ENCODE measurements around the gene IQUB.
"Not testable (repeated sequence)": the region's sequence is repeated elsewhere in the genome, so short reads cannot be mapped to it uniquely, and the experiment has no call there.

Gene IQUB

GRCh38 chr7:123499211-123499970 is 35.0 kb downstream of the IQUB start:
- in situ Hi-C loops (cut with MboI; ENCODE audit: low pct_unique_long_range_greater_than_20kb, low sequenced_read_pairs), result no loop called here
- DNase-seq, result no peak

- no peak for DNase-seq
- in situ Hi-C loops (cut with MboI; ENCODE audit: low pct_unique_long_range_greater_than_20kb, low sequenced_read_pairs), result no loop called here
Observed at GRCh38 chr7:123498601-123499000, 35.8 kb downstream of the IQUB start.

- in situ Hi-C loops (cut with MboI; ENCODE audit: low pct_unique_long_range_greater_than_20kb, low sequenced_read_pairs), result no loop called here
- no peak for DNase-seq
Observed at GRCh38 chr7:123498031-123498430, 36.4 kb downstream of the IQUB start.

GRCh38 chr7:123494193-123494796 is 40.1 kb downstream of the IQUB start:
- in situ Hi-C loops (cut with MboI; ENCODE audit: low pct_unique_long_range_greater_than_20kb, low sequenced_read_pairs), result no loop called here
- DNase-seq, result peak; percentile 48

GRCh38 chr7:123492485-123492884 is 41.9 kb downstream of the IQUB start:
- in situ Hi-C loops (cut with MboI; ENCODE audit: low pct_unique_long_range_greater_than_20kb, low sequenced_read_pairs), result no loop called here
- DNase-seq, result no peak

- in situ Hi-C loops (cut with MboI; ENCODE audit: low pct_unique_long_range_greater_than_20kb, low sequenced_read_pairs), result no loop called here
- DNase-seq, result no peak
Observed at GRCh38 chr7:123485721-123486120, 48.7 kb downstream of the IQUB start.

- in situ Hi-C loops (cut with MboI; ENCODE audit: low pct_unique_long_range_greater_than_20kb, low sequenced_read_pairs), result no loop called here
- DNase-seq, result no peak
Observed at GRCh38 chr7:123485187-123485586, 49.2 kb downstream of the IQUB start.

GRCh38 chr7:123484199-123484598 is 50.2 kb downstream of the IQUB start:
- in situ Hi-C loops (cut with MboI; ENCODE audit: low pct_unique_long_range_greater_than_20kb, low sequenced_read_pairs), result no loop called here
- DNase-seq, result no peak

GRCh38 chr7:123480107-123480506 is 54.3 kb downstream of the IQUB start:
- no peak for DNase-seq
- in situ Hi-C loops (cut with MboI; ENCODE audit: low pct_unique_long_range_greater_than_20kb, low sequenced_read_pairs), result no loop called here

- in situ Hi-C loops (cut with MboI; ENCODE audit: low pct_unique_long_range_greater_than_20kb, low sequenced_read_pairs); DNase-seq: not testable (repeated sequence)
Observed at GRCh38 chr7:123478056-123478455, 56.3 kb downstream of the IQUB start.

- in situ Hi-C loops (cut with MboI; ENCODE audit: low pct_unique_long_range_greater_than_20kb, low sequenced_read_pairs), result no loop called here
Observed at GRCh38 chr7:123472750-123473445, 61.5 kb downstream of the IQUB start.

GRCh38 chr7:123472327-123472726 is 62.1 kb downstream of the IQUB start:
- DNase-seq, result no peak
- in situ Hi-C loops (cut with MboI; ENCODE audit: low pct_unique_long_range_greater_than_20kb, low sequenced_read_pairs), result no loop called here

More at GRCh38 chr7:123472750-123473445, 61.5 kb downstream of the IQUB start:
- DNase-seq, result no peak

GRCh38 chr7:123468303-123468702 is 66.1 kb downstream of the IQUB start:
- DNase-seq, result no peak
- in situ Hi-C loops (cut with MboI; ENCODE audit: low pct_unique_long_range_greater_than_20kb, low sequenced_read_pairs), result no loop called here

- in situ Hi-C loops (cut with MboI; ENCODE audit: low pct_unique_long_range_greater_than_20kb, low sequenced_read_pairs), result no loop called here
- DNase-seq, result no peak
Observed at GRCh38 chr7:123463890-123464289, 70.5 kb downstream of the IQUB start.

GRCh38 chr7:123460616-123461015 is 73.8 kb downstream of the IQUB start:
- DNase-seq, result no peak
- in situ Hi-C loops (cut with MboI; ENCODE audit: low pct_unique_long_range_greater_than_20kb, low sequenced_read_pairs), result no loop called here

GRCh38 chr7:123455965-123456470 is 78.4 kb downstream of the IQUB start:
- DNase-seq, result no peak
- in situ Hi-C loops (cut with MboI; ENCODE audit: low pct_unique_long_range_greater_than_20kb, low sequenced_read_pairs), result no loop called here

- in situ Hi-C loops (cut with MboI; ENCODE audit: low pct_unique_long_range_greater_than_20kb, low sequenced_read_pairs), result no loop called here
- DNase-seq, result no peak
Observed at GRCh38 chr7:123440101-123440548, 94.3 kb downstream of the IQUB start.

GRCh38 chr7:123439191-123439590 is 95.2 kb downstream of the IQUB start:
- in situ Hi-C loops (cut with MboI; ENCODE audit: low pct_unique_long_range_greater_than_20kb, low sequenced_read_pairs), result no loop called here
- no peak for DNase-seq

- in situ Hi-C loops (cut with MboI; ENCODE audit: low pct_unique_long_range_greater_than_20kb, low sequenced_read_pairs), result no loop called here
- no peak for DNase-seq
Observed at GRCh38 chr7:123437447-123437995, 96.9 kb downstream of the IQUB start.
